ENCODE results near the gene DLG5. TPM values are rescaled to one million over a fixed set of nuclear protein-coding genes. Genes with fewer than 3 reads are reported as not detected.

The DLG5 gene
- total RNA-seq, 1 donor from 2014 or later, result 9.3 TPM

DNA sequence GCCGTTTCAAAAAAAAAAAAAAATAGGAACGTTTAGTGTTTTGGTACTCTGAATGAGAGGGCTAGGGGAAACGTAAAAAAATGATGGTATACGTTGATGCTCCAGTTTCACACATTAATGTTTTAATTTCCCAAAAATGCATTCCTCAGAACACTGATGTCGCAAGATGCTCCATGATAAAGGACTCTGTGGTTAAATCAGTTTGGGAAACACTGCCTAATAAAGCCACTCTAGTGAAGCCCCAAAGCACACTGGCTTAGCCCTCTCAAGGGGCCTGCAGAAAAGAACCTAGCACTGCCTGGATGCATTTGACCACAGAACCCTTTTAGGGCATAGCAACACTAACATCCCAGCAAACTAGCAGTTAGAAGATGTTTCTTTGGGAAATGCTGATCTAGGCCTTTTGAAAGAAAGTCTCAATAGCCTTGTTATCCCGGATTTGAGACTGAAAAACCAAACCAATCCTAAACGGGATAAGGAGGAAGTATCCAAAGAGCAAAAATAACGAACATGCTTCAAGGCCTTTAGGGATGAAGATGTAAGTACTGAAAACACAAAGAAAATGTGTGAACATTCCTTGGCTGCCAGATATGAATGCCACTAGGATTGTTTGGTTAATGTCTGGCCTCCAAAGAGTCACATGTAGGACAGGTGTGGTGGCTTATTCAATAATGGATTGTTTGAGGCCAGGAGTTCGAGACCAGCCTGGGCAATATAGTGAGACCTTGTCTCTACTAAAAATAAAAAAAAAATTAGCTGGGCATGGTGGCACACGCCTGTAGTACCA lies 11.0 kb downstream of the DLG5 start:
- no peak for DNase-seq (ENCODE audit: low spot score)

DNA sequence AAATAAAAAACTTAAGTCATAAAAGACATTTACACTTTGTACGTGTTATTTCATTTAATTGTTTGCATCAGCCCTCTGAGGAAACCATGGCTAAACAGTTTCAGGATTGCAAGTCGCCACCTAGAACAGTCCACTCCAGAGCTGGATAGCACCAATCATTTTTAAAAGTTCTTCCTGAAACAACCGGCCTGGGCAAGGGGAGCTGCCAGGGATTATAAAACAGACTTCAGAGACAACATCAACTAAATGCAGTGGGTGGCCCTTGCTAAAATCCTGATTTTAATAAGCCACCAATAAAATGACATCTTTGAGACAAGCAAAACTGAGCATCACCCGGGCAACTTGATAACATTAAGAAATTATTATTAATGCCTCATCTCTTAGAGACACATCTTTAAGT lies 13.5 kb downstream of the DLG5 start:
- no peak for ATAC-seq
- no peak for DNase-seq (ENCODE audit: low spot score)

More for the DNA sequence above, 11.0 kb downstream of the DLG5 start:
- no peak for ATAC-seq

DNA sequence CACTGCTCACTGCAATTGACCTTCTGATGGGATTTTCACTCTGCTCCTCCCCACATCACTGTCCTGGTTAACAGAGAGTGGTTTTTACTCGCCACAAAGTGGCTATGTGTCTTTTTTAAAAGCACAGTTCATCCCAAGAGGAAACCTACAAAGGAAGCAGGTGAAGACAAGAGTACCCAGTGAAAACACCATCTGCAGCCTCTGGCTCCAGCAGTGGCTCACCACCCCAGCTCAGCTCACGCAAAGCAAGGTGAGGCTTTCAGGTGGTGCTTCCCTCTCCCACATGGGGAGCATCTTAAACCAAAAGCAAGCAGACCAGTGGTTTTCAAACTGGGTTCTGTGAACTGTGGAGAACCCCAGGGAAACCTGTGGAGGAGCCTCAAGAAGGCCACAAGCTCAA lies 14.0 kb downstream of the DLG5 start:
- no peak for ATAC-seq
- DNase-seq (ENCODE audit: low spot score), result no peak

DNA sequence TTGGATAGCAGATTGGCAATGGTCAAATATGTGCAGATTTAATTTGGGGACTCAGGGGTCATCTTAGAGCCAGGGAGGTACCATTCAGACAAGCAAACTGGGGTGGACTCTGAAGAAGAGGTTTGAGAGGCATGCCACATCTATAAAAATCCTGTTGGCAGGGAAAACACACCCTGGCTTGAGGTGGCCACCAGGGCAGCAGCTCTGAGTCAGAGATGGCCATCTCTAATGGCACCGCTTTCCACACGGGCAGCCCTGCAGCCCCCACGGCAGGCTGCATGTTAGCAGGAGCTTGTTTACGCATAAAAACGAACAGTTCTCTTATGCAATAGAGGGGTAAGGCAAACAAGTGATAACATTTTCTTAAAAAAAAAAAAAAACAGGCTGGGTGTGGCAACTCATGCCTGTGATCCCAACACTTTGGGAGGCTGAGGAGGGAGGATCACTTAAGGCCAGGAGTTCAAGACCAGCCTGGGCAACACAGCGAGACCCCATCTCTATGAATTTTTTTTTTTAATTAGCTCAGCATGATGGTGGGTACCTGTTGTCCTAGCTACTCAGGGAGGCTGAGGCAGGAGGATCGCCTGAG lies 14.9 kb downstream of the DLG5 start:
- peak; percentile 60 for ATAC-seq
- no peak for DNase-seq (ENCODE audit: low spot score)

DNA sequence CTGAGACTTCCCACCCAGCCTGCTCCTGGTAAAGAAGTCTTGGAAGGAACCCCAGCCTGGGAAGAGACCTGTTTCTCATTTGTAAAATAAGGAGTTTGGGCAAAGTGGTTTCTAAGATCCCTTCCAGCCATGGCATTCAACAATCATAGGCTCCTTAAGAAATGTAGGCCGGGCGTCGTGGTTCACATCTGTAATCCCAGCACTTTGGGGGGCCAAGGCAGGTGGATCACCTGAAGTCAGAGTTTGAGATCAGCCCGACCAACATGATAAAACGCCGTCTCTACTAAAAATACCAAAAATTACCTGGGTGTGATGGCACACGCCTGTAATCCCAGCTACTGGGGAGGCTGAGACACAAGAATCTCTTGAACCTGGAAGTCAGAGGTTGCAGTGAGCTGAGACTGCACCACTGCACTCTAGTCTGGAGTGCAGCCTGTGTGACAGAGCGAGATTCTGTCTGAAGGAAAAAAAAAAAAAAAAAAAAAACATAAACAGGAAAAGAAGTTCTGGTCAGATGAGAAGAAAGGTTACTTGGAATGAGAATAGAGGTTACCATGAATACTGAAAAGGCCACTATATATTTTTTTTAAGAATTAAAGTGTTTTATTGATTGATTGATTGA lies 15.9 kb downstream of the DLG5 start:
- ATAC-seq (no peak), DNase-seq (ENCODE audit: low spot score) (no peak)

DNA sequence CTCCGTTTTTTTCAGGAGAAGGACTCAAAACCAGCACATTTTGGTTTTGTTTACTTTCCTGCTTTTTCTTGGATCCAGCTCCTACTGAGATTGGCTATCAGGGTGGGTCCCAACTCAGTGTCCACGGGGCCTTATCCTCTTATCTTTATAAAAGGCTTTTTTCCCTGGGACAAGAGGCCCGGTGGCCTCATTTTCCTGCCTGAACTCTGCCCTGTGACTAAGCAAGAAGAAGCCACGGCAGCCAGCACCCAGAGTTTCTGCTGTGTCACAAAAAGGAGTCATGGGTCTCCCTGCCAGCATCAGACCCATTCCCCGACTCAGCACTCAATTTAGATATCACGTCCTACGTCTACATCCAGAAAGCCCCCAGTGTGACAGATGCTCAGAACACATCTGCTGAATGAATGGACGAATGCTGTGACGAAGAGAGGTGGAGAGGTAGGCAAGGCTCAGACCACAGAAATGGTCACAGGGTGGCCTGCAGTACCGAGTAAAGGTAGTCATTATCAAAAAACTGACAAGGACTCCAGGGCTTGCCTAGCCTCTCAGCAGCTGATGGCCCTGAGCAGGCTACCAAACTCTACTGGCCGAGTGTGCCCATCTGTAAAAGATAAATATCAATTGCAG lies 16.7 kb downstream of the DLG5 start:
- DNase-seq (ENCODE audit: low spot score), result peak; percentile 74
- ATAC-seq, result peak; percentile 85

DNA sequence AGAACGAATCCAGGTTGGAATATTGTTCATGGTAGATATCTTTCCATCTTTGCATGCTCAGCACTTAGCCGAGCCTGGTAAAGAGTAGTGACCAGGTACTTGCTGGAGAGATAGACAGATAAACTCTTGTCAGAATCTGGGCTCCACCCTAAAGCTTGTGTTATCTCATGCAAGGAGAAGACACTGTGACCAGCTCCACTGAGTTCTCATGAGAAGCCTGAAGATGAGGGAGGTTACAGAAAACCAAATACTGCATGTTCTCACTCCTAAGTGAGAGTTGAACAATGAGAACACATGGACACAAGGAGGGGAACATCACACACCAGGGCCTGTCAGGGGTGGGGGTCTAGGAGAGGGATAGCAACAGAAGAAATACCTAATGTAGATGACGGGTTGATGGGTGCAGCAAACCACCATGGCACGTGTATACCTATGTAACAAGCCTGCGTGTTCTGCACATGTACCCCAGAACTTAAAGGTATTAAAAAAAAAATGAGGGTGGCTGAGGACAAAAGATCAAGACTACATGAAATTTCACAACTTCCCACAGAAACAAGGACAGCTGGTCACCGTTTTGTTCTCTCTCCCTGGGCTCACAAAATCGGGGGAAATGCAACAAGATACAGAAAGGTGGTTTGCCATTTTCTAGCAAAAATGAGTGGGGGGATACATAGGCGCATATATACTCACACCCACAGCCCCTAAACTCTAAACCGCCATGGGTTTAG lies 17.4 kb downstream of the DLG5 start:
- ATAC-seq (peak; percentile 41), DNase-seq (ENCODE audit: low spot score) (no peak)

DNA sequence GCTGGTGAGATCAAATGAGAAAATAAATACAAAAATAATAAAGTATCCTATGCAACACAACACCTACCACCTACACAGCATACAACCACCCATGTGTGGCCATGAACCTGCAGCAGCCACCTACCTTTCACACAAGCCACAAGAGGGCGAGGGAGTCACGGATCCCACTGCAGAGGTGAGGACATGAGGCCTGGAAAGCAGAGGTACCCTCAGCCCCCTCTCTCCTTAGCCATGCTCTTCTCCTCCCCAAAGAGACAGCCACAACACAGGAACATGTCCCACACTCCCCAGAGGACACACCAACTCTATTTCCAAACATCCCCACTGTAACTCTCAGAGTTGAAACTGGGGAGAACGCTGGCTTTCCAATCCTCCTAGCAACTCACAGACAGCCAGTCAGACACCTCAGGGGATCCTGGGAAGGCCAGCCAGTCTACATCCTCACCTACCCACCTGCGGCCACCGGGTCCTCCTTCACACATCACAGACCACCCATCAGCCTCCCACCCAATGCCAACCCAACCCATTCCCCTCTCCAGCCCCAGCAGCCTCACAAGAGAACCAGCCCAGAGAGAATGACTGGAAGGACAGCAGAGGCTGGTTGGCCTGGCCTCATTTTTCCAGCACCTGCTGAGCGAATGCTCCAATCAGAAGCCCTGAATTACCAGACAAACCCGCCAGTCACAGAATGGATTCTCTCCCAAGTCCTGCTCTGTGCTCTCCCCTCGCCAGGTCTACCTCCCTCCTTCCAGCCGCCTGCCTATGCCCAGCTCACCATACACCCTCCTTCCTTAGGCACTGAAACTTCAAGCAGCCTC lies 18.4 kb downstream of the DLG5 start:
- ATAC-seq (peak; percentile 37), DNase-seq (ENCODE audit: low spot score) (no peak)

DNA sequence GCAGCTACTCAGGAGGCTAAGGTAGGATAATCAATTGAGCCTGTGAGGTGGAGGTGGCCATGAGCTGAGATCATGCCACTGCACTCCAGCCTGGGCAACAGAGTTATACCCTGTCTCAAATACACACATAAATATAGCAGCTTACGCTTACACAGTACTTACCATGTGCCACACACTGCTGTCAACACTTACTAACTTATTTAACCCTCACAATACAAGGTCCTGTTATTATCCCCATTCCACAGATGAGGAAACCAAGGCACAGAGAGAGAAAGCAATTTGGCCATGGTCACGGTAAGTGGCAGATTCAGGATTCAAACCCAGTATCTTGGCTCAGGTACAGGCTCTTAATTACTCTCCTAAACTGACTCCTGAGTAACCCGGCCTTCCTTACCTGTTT lies 19.1 kb downstream of the DLG5 start:
- DNase-seq (ENCODE audit: low spot score) (no peak), ATAC-seq (no peak)

DNA sequence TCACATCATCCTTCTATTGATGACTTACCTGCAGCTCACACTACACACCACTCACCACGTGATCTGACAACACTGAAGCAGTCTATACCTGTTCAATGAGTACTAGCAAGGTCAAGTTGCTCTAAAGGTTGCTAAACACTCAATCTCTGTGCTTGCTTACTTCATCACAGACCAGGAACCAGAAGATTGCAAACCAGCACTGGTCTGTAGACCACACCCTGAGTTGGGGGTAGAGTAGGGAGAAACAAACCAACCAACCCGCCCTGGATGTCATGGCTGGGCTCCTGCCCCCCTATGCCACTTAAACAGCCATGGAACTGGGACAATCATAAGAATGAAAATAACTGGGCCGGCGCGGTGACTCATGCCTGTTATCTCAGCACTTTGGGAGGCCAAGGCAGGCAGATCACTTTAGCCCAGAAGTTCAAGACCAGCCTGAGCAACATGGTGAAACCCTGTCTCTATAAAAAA lies 19.6 kb downstream of the DLG5 start:
- no peak for ATAC-seq
- no peak for DNase-seq (ENCODE audit: low spot score)

DNA sequence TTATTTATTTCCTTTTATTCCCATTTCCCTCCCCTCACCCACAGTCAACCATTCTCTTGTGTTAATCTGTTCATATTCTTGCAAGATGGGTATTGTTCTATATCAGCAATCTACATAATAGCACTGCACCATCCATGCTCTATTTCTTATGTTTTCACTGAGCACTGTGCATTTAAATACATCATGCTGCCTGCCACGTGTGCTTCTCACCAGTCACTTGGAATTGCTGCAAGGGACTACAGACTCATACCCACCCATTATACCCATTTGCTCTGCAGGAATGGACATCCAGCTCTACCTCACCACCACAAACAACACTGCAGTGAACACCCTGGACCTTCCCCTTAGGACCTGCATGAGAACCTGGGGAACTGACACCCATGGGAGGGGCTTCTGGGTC lies 20.8 kb downstream of the DLG5 start:
- DNase-seq (ENCODE audit: low spot score) (no peak), ATAC-seq (no peak)

DNA sequence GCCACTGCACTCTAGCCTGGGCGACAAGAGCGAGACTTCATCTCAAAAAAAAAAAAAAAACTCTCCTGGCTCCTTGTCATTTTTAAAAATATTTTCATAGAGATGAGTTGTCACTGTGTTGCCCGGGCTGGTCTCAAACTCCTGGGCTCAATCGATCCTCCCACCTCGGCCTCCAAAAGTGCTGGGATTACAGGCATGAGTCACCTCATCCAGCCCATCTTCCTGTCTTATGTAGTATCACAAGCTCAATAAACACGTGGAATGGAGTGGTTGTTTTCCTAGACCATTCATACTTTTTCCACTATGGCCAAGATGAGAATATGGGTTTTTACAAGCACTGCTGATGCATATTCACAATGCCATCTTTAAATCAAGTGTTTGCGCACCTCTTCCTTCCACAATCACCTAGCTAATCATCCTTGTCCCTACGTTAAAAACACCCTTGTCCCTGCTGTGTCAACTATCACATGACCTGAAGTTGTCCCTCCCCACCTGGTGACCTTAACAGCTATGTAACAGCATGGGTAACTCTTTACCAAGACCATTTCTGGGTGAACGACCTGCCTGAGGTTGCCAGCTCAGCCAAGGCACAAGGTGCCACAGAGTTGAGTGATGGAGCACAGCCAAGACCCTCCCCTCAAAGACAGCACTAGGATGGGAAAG lies 21.3 kb downstream of the DLG5 start:
- DNase-seq (ENCODE audit: low spot score) (no peak), ATAC-seq (no peak)

DNA sequence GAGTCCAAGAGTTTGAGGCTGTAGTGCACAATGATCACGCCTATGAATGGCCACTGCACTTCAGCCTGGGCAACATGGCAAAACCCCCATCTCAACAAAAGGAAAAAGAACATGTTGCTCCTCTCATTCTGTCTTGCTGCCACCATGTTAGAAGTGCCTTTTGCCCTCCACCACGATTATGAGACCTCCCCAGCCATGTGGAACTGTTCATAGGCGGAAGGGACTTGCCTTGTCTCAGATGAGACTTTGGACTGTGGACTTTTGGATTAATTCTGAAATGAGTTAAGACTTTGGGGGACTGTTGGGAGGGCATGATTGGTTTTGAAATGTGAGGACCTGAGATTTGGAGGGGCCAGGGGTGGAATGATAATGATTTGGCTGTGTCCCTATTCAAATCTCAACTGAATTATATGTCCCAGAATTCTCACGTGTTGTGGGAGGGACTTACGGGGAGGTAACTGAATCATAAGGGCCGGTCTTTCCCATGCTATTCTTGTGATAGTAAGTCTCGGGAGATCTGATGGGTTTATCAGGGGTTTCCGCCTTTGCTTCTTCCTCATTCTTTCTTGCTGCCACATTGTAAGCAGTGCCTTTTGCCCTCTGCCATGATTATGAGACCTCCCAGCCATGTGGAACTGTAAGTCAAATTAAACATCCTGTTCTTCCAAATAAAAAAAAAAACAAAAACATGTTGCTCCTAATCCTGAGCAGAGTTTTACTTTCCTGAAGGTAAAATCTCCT lies 22.3 kb downstream of the DLG5 start:
- ATAC-seq (no peak), DNase-seq (ENCODE audit: low spot score) (no peak)

DNA sequence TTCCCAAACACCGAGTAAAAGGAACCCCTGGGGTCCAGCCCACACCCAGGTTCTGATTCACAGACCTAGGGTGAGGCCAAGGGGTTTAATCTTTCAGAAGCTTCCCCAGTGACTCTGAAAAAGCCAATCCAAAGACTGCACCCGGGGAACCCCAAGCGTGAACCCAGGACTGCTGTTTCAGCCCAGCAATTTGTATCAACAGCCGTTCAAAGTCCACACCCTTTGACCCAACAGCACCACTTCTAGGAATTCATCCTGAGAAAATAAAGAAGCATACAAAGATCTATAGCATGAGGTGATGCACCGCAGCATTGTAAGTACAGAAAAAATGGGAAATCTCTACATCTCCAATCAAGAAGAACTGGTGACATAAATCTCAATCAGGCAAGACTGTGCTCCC lies 24.4 kb downstream of the DLG5 start:
- peak; percentile 42 for ATAC-seq
- DNase-seq (ENCODE audit: low spot score), result no peak

DNA sequence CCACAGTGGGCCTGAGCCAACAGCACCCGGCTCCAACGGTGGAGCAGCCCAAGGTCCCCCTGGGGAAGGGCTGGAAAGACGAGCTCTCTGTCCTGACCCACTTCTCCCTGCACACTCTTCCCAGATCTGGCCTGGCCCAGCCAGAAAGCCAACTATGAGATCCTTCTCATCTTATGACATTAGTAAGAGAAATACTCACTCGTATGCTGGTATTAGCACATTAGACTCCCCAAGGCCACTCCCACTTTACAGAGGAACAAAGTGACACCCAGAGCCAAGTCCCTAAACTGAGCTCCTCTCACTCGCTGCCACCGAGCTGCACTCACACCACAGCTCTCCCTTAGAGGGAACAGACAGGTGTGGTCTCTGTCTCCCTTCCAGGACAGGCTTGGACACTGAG lies 24.8 kb downstream of the DLG5 start:
- no peak for DNase-seq (ENCODE audit: low spot score)
- peak; percentile 6 for ATAC-seq

DNA sequence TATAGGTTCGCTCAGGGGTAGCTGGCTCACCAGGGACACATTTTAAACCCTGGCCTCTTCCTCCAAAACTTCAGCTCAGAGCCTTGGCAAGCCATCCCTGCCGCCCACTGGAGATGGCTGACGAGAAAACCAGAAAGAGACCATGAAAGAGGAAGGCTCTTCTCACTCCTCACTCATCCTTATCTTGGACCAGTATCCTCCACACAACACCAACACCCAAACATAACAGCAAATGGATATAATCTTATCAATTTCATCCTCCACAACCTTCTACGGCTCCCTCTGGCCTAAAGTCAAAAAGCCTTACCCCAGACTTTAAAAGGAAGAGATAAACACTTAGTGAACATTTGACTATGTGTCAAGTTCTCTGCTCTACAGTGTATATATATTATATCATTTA lies 26.9 kb downstream of the DLG5 start:
- ATAC-seq (no peak), DNase-seq (ENCODE audit: low spot score) (no peak)

DNA sequence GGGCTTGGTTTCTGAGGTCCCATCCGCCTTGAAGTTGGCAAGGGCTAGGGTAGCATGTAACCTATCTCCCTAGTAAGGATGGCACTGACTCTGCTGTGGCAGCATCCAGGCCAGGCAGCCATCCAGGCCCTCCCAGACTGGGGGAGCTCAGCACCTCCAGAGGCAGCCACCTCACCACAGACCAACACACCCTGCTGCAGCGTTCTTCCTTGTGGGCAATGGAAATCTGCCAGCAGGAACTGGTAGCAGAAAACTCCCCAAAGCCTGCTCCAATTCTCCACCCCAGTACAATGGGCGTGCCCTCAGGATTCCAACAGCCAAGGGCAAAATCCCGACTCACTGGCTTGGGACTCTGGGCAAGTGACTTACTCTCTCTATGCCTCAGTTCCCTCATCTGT lies 27.5 kb downstream of the DLG5 start:
- ATAC-seq (peak; percentile 32), DNase-seq (ENCODE audit: low spot score) (no peak)

DNA sequence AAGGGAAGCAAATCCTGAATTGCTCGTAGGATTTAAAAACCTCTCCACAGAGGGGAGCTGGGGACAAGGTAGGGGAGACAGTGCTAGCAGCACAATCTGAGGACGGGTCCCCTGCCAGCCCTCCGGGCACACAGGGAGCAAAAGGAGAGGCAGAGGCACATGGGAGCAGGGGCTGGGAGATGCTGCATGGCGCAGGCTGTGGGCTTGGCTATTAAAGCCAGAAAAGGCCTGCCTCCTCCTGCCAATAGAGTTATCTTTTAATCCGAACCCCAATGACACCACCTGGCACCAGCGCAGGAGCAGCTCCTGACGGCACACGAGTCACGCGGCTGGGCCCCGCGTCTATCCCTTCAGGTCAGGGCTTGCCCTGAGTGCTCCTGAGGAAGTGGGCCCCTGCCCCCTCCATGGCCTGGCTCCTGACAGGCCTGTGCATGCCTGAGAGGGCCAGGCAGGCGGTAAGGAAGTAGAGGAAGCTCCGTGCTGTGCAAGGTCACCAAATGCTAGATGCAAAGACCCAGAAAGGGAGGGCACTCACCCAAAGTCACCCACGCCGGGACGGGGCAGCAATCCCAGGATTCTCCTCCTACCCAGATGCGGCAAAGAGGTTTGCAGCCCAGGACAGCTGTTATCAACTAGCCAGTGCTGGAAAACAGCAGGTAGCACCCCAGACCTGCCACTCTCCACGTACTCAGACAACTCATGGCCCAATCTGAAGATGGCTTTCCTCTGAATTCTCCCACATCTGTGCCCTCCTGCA lies 28.1 kb downstream of the DLG5 start:
- DNase-seq (ENCODE audit: low spot score) (peak; percentile 86), ATAC-seq (peak; percentile 90)

Measured in left lobe of liver (tissue), 2 donors.